CD4-positive, alpha-beta T cell treated with Interleukin-2 at 100 ng/mL for 4 hours (primary cell): ENCODE results near the gene MAGI2.

Experiments
- DNase-seq: peaks from one replicate; pipeline ENCODE4 v3.0.0-alpha.2; 2020; ENCODE audit warnings: low spot score

MAGI2 gene

GRCh38 chr7:78479348-78479747, 974.1 kb downstream of the MAGI2 start:
- DNase-seq = no peak

GRCh38 chr7:78476851-78477405, 976.5 kb downstream of the MAGI2 start:
- DNase-seq = no peak

DNA sequence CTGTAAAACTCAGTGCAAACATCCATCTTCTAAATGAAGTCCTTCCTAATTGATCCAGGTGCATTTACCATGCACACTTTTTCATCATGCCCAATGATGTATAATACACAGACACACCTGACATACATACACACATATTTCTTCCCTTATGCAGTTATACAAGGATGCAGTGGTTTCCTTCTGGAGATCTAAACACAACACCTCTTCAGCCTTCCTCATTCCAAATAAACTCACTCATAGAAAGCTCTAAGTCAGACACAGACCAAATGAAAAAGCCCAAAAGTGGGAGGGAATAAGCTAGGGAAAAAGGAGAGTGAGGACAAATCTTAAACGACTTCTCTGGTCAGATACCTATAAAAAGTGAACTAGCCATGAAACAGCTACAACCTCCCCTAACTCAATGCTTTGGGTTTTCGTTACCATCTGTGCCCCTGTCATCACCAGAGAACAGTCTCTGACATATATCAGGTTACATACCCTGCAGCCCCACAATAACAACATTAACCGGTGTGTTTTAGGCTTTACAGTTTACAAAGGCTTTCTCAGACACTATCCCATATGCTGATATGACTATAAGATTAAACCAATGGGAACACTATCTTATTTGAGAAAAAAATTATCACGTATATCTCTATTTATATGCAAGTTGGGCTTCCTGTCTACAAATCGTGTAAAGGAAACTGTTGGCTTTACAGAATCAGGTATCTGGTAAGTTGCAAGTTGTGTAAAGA, 979.7 kb downstream of the MAGI2 start:
- no peak for DNase-seq

GRCh38 chr7:78473021-78473420, 980.4 kb downstream of the MAGI2 start:
- DNase-seq = no peak

- no peak for DNase-seq
These were observed 980.9 kb downstream of the MAGI2 start for GRCh38 chr7:78472519-78472918.

DNA sequence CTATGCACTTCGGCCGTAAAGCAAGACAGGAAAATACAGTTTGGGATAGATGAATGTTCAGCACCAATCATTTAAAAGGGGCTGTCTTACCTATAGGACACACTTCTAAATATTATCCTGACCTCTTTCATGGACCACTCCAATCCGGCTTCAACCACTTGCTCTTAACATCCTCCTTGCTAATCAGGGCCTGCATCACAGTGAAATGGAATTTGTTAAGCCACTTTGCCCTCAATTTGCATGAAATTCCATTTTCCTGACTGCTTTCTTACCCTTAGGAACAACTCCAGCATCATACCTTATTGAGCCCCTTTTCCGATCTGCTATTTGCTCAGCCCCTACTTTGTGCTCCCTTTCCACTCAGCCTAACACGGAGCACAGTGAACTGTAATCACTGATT, 987.6 kb downstream of the MAGI2 start:
- DNase-seq = no peak

- no peak for DNase-seq
These were observed 990.4 kb downstream of the MAGI2 start for GRCh38 chr7:78463039-78463438.

GRCh38 chr7:78450706-78451105, 1002.8 kb downstream of the MAGI2 start:
- DNase-seq = no peak

DNA sequence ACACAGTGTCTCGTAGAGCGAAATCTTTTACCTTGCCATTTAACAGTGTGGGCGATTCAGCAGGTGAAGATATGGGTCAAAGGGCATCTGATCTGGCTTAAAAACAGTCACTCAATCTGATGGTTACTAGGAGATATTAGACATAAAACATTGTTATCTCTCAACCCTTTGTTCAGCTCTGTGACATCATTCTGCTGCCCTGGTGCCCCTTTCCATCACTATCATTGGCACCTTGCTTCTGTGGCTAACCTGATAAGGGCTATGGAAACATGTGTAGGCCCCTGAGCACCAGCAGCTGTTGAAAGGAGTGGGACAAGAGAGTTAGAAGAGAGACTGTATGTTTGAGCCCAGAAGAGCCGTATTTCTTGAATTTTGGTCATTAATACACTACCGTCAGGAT, 1004.6 kb downstream of the MAGI2 start:
- DNase-seq = no peak

GRCh38 chr7:78444267-78444666, 1009.2 kb downstream of the MAGI2 start:
- DNase-seq = no peak

DNA sequence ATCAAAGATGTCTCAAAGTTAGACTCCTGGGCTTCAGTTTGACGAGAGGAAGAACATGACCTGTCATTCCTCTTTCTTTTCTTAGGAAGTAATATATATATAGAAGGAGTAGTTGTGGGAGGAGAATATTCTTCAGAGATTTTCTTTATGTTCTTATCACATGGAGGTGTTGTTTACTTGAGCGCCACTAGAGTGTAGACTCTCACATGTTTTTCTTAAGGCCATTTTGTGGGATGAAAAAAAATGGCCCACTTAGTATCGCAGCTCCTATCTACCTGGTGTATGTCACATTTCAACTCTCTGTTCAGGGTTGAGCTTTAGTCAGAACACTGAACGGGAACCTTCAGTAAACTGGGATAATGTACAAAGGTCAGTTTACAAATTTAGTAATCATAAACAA, 1009.7 kb downstream of the MAGI2 start:
- no peak for DNase-seq

- no peak for DNase-seq
These were observed 1011.7 kb downstream of the MAGI2 start for GRCh38 chr7:78441737-78442136.

GRCh38 chr7:78438433-78438832, 1015.0 kb downstream of the MAGI2 start:
- no peak for DNase-seq

GRCh38 chr7:78437118-78437517, 1016.3 kb downstream of the MAGI2 start:
- no peak for DNase-seq

DNA sequence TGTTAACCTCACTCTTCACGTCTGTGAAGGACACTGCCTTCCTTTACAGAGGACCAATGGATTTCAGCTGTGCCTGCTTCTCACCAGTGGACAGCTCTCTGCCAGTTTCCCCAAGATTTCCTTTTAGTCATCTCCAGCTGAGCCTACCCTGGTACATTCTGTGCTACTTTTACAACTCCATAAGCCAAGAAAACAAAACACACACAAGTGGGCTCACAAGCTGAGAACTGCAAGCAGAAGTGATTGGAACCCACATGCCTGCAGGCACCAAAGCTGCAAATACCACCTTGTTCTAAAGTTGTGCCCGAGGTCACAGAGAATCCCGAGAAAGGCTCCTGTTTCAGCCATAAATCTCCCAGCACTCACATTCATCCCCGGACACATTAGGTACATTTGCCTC, 1018.1 kb downstream of the MAGI2 start:
- DNase-seq = no peak

DNA sequence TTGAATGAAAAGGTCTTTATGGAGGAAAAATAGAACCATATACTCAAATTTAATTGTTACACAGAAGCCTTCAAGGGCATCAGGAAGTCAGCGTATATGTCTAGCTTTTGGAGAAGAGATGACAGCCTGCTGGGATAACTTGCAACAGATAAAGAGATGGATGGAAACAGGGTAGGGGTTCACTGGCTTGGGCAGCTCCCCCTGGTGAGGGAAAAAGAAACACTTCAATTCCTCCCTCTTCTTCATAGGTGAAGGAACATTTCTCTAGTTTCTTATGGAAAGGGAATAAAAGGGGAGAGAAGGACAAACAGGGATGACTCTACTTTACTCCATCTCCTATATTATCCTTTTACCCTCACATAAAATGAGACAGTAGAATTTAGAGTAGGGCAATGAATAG, 1019.2 kb downstream of the MAGI2 start:
- no peak for DNase-seq

- DNase-seq = no peak
These were observed 1020.0 kb downstream of the MAGI2 start for GRCh38 chr7:78433421-78433820.

DNA sequence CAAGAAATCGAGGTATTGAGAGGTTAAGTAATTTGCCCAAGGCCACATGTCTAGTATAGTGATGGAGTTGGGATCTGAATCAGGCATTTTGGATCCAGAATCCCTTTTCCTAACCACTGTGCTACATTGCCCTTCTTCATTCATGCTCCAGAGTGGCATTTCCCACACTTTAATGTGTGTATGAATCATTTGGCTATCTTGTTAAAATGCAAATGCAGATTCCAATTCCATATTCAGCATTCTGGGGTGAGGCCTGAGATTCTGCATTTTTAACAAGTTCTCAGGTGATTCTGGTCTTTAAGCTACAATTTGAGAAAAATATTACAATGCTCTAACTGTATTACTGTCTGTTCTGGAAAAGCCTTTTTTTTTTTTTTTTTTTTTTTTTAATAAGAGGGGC, 1023.6 kb downstream of the MAGI2 start:
- DNase-seq = no peak

- DNase-seq = no peak
These were observed 1026.3 kb downstream of the MAGI2 start for GRCh38 chr7:78427209-78427608.

DNA sequence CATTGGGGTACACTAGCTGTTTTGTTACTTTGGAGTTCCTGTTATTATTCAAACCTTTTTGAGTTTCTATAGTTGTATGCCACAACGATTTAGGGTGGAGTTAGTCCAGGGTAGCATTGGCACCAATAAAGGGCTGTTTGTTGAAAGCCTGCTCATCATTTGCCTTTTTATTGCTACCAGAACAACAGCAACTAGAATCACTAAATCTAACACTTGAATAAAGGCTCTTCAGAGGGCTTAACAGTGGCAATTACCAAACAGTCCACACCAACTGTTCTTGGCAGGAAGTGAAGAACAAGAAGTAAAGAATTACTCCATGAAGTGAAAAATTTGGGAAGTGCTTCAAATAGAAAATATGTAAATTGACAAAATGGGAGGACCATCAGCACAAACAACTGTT, 1033.5 kb downstream of the MAGI2 start:
- no peak for DNase-seq

- no peak for DNase-seq
These were observed 1036.2 kb downstream of the MAGI2 start for GRCh38 chr7:78417180-78417853.

- DNase-seq = no peak
These were observed 1039.9 kb downstream of the MAGI2 start for GRCh38 chr7:78413568-78413967.

GRCh38 chr7:78412216-78412858, 1041.1 kb downstream of the MAGI2 start:
- no peak for DNase-seq
